HG03520 (cell line): ENCODE results near the gene THAP6.
"Not testable (repeated sequence)": the region's sequence is repeated elsewhere in the genome, so short reads cannot be mapped to it uniquely, and the experiment has no call there.

Experiments
- ATAC-seq: cut with Tn5 transposase; IDR thresholded peaks from one replicate; pipeline ENCODE4 v1.9.1; 2021; ENCODE audit warnings: mild to moderate bottlenecking, moderate library complexity; ENCODE audit not compliant: unreplicated experiment

Gene THAP6

GRCh38 chr4:75525086-75525485 is 10.8 kb downstream of the THAP6 start:
- ATAC-seq = no peak

DNA sequence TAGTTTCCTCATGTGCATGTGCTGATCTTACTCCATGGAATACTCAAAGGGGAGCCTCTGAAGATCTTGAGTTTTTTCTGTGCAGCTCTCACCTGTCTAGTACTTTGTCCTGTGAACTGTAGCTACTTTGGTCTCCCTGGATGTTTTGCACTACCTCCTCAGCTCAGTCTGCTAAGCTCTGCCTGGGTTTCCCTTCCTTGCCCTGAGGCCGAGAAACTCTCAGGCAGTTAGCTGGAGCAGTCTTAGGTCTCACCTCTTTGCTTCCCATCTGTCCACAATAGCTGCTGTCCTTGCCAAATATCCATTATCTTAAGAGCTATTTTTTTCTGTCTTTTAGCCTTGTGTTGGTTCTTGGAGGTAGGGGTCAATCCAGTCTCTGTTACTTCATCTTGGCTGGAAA is 11.6 kb downstream of the THAP6 start:
- no peak for ATAC-seq

- no peak for ATAC-seq
These were observed 13.2 kb downstream of the THAP6 start for GRCh38 chr4:75527482-75527881.

GRCh38 chr4:75530556-75531322 is 16.5 kb downstream of the THAP6 start:
- ATAC-seq = no peak

GRCh38 chr4:75531536-75532143 is 17.4 kb downstream of the THAP6 start:
- ATAC-seq = not testable (repeated sequence)

DNA sequence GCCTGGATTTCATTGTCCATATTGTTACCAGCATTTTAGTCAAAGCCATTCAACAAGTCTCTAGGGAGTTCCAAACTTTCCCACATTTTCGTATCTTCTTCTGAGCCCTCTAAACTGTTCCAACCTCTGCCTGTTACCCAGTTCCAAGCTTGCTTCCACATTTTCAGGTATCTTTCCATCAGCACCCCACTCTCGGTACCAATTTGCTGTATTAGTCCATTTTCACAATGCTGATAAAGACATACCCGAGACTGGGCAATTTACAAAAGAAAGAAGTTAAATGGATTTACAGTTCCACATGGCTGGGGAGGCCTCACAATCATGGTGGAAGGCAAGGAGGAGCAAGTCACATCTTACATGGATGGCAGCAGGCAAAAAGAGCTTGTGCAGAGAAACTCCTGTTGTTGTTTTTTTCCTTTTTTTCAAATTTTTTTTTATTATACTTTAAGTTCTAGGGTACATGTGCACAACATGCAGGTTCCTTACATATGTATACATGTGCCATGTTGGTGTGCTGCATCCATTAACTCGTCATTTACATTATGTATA is 19.1 kb downstream of the THAP6 start:
- not testable (repeated sequence) for ATAC-seq

DNA sequence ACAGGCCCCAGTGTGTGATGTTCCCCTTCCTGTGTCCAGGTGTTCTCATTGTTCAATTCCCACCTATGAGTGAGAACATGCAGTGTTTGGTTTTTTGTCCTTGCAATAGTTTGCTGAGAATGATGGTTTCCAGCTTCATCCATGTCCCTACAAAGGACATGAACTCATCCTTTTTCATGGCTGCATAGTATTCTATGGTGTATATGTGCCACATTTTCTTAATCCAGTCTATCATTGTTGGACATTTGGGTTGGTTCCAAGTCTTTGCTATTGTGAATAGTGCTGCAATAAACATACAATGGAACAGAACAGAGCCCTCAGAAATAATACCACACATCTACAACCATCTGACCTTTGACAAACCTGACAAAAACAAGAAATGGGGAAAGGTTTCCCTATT is 19.7 kb downstream of the THAP6 start:
- ATAC-seq = not testable (repeated sequence)

DNA sequence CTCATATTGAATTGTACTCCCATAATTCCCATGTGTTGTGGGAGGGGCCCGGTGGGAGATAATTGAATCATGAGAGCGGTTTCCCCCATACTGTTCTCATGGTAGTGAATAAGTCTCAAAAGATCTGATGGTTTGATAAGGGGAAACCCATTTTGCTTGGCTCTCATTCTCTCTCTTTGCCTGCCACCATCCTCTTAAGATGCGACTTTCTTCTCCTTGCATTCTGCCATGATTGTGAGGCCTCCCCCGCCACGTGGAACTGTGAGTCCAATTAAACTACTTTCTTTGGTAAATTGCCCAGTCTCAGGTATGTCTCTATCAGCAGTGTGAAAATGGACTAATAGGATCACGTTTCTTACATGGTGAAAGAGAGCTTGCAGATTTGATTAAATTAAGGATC is 23.0 kb downstream of the THAP6 start:
- not testable (repeated sequence) for ATAC-seq

- no peak for ATAC-seq
These were observed 28.6 kb downstream of the THAP6 start for GRCh38 chr4:75542824-75543223.

DNA sequence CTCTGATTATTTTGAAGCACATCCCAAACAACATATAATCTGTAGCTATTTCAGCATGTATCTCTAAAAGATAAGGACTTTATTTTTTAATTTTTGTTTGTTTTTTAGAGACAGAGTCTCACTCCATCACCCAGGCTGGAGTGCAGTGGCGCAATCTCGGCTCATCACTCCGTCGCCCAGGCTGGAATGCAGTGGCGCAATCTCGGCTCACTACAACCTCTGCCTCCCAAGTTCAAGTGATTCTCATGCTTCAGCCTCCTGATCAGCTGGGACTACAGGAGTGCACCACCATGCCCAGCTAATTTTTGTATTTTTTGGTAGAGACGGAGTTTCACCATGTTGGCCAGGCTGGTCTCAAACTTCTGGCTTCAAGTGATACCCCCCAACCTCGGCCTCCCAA is 29.9 kb downstream of the THAP6 start:
- ATAC-seq = not testable (repeated sequence)

DNA sequence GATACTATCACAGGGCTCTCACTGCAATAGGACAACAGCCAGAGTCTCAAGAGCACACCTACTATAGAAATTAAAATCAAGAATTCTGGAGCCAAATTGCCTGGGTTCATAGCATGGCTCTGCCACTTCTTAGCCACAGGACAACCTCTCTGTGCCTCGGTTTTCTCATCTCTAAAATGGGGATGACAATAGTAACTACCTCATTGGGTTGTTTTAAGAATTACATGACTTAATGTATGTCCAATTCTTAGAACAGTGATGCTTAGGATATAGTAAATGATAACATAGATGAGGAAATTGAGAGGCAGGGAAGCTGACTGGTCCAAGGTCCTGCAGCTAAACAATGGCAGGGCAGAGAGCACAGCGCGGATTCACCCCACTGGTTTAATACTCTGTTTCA is 30.6 kb downstream of the THAP6 start:
- no peak for ATAC-seq

DNA sequence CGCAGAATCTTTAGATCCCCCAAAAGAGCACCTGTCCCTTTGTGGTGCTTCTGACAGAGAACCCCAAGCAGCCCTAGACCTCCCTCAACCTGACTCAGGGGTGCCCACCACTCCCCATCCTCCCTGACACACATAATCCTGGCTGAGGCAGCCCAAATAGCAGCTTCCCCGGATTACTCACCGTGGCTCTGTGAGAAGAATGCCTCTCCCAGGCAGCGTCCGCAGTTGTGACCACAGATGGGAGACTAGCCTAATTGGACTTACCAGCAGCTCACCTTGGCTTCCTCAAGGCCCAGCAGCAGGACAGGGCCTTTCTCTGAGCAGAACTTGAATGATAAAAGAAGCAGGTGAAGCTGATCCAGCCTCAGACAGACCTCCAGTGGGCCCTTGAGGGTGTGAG is 31.3 kb downstream of the THAP6 start:
- ATAC-seq = no peak

DNA sequence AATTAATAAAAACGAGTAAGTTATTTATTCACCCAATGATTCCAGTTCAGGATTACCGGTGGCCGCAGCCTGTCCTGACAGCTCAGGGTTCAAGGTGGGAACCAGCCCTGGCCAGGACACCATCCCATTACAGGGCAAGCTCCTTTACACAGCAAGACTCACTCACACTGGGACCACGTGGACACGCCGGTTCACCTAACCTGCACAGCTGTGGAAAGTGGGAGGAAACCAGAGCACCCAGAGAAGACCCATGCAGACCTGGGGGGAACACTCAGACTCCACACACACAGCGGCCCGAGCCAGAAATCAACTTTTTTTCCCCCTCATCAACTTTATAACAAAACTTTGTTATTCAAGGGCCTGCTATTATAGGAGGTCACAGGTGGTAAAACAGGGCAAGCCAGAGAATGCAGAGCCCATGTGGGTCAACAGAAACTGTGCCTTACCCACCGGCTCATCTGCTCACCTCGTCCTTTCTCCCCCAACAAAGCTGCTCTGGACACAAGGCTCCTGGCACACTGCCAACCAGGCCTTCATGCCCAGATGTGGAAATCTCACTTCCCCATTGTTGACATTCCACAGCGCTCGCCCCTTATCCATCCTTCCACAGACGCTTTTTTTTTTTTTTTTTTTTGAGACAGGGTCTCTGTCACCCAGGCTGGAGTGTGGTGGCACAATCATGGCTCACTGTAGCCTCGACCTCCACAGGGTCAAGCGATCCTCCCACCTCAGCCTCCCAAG is 33.5 kb downstream of the THAP6 start:
- no peak for ATAC-seq

- ATAC-seq = no peak
These were observed 34.7 kb downstream of the THAP6 start for GRCh38 chr4:75549019-75549418.

GRCh38 chr4:75552452-75552851 is 38.2 kb downstream of the THAP6 start:
- no peak for ATAC-seq

GRCh38 chr4:75555294-75556164 is 41.3 kb downstream of the THAP6 start, which contains the start of gene ODAPH:
TSS of gene ODAPH (plus strand) at chr4:75556066. CDS start at chr4:75556083, 17 bp downstream.
- ATAC-seq = peak; percentile 97

- no peak for ATAC-seq
These were observed 43.4 kb downstream of the THAP6 start for GRCh38 chr4:75557696-75558095.

- no peak for ATAC-seq
These were observed 47.5 kb downstream of the THAP6 start for GRCh38 chr4:75561789-75562188.

DNA sequence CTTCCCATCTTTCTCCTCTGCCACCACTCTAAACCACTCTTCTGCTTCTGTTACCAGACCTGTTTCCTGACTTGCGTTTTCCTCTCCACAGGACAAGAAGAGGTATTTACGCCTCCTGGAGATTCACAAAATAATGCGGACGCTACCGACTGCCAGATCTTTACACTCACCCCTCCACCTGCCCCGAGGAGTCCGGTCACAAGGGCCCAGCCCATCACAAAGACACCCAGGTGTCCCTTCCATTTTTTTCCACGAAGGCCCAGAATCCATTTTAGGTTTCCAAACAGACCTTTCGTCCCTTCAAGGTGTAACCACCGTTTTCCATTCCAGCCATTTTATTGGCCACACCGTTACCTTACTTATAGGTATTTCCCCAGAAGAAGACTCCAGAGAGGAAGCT is 49.8 kb downstream of the THAP6 start:
- no peak for ATAC-seq

DNA sequence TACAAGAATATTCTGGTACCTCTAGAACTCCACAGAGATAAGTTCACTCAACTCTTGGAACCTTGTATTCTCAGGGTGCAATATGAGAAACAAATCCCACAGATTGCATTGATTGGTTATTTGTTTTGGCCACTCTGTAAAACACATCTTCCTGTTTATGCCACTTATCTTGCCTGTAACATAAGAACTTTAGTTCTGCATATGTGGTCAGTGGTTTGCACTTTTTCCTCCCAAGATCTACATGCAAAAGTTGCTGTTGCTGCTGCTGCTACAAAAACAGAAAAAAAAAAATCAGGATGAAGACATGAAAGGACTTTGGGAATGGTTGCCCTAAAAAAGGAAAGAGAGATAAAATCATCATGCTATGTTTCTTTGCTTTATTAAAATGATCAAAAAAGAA is 51.2 kb downstream of the THAP6 start:
- no peak for ATAC-seq

DNA sequence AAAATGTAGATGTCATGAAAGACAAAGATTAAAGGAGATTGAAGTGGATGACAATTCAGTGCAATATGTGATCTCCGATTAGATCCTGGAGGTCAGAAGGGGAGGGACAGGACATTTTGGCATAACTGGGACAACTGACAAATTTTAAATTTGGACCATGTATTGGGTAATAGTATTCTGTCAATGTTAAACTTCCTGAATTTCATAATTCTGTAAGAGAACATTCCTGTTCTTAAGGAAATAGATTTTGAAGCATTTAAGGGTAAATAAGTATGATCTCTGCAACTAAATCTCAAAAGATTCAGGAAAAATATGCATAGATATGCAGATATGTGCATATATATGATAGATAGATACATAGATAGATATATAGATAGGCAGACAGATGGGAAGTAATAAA is 52.6 kb downstream of the THAP6 start:
- no peak for ATAC-seq
